HEK293T (cell line): ENCODE measurements around the gene KLHL36.

Experiments
- CTCF ChIA-PET: fragments of 350-600 bp; formaldehyde crosslinking; extraction: SDS; loops from one replicate; lab custom pipeline; 2021; ENCODE audit warnings: antibody characterized with exemption, inconsistent platforms; lab: Yijun Ruan, JAX
- POLR2A ChIA-PET: fragments of 350-600 bp; formaldehyde crosslinking; extraction: SDS; loops from one replicate; lab custom pipeline; 2020; ENCODE audit warnings: antibody characterized with exemption, inconsistent platforms; lab: Yijun Ruan, JAX
- DNase-seq: peaks from one replicate; pipeline ENCODE4 v3.0.0; 2012; ENCODE audit warnings: mixed read lengths; ENCODE audit errors: extremely low spot score
- ARNT ChIP-seq: fragments of 450-650 bp; IDR thresholded peaks from 2 replicates; pipeline ENCODE4 v1.6.1; 2017; ENCODE audit warnings: mild to moderate bottlenecking
- BHLHE40 ChIP-seq: fragments of 450-650 bp; IDR thresholded peaks from 2 replicates; pipeline ENCODE4 v1.6.1; 2016; ENCODE audit warnings: mild to moderate bottlenecking, moderate library complexity, borderline replicate concordance
- CTBP1 ChIP-seq: fragments of 450-650 bp; IDR thresholded peaks from 2 replicates; pipeline ENCODE4 v1.6.1; 2016; ENCODE audit warnings: borderline replicate concordance
- ELF4 ChIP-seq: fragments of 450-650 bp; IDR thresholded peaks from 2 replicates; pipeline ENCODE4 v1.6.1; 2017; ENCODE audit warnings: antibody characterized with exemption
- FOXA1 ChIP-seq: fragments of 450-650 bp; IDR thresholded peaks from 2 replicates; pipeline ENCODE4 v1.6.1; 2016; ENCODE audit warnings: mild to moderate bottlenecking
- FOXK2 ChIP-seq: fragments of 450-650 bp; IDR thresholded peaks from 2 replicates; pipeline ENCODE4 v1.6.1; 2016; ENCODE audit warnings: mild to moderate bottlenecking
- FOXM1 ChIP-seq: fragments of 450-650 bp; IDR thresholded peaks from 2 replicates; pipeline ENCODE4 v1.6.1; 2017; ENCODE audit warnings: mild to moderate bottlenecking, borderline replicate concordance
- HDGF ChIP-seq: fragments of 450-650 bp; IDR thresholded peaks from 2 replicates; pipeline ENCODE4 v1.6.1; 2017; ENCODE audit warnings: antibody characterized with exemption, borderline replicate concordance
- L3MBTL2 ChIP-seq: fragments of 450-650 bp; conservative IDR thresholded peaks from 2 replicates; pipeline ENCODE4 v1.6.1; 2016; ENCODE audit warnings: mild to moderate bottlenecking
- LEF1 ChIP-seq: fragments of 450-650 bp; IDR thresholded peaks from 2 replicates; pipeline ENCODE4 v1.6.1; 2017; ENCODE audit warnings: mild to moderate bottlenecking, borderline replicate concordance
- NFRKB ChIP-seq: fragments of 450-650 bp; IDR thresholded peaks from 2 replicates; pipeline ENCODE4 v1.6.1; 2016; ENCODE audit warnings: mild to moderate bottlenecking, moderate library complexity
- PKNOX1 ChIP-seq: fragments of 450-650 bp; IDR thresholded peaks from 2 replicates; pipeline ENCODE4 v1.6.1; 2016
- SP1 ChIP-seq: fragments of 450-650 bp; IDR thresholded peaks from 2 replicates; pipeline ENCODE4 v1.6.1; 2017
- SUZ12 ChIP-seq: fragments of 450-650 bp; IDR thresholded peaks from 2 replicates; pipeline ENCODE4 v1.6.1; 2016; ENCODE audit warnings: mild to moderate bottlenecking
- TARDBP ChIP-seq: fragments of 450-650 bp; IDR thresholded peaks from 2 replicates; pipeline ENCODE4 v1.6.1; 2016
- ZNF384 ChIP-seq: fragments of 450-650 bp; IDR thresholded peaks from 2 replicates; pipeline ENCODE4 v1.6.1; 2016

The KLHL36 gene

GRCh38 chr16:84657229-84657837 is 9.0 kb downstream of the KLHL36 start:
- ChIA-PET CTCF (interaction anchor here (1.4 kb wide), 1 partner anchor 15 kb away, joined by 4 read pairs; no protein-coding TSS in a partner anchor), POLR2A (no interaction called here)
- no peak for DNase-seq

GRCh38 chr16:84658690-84659089 is 10.4 kb downstream of the KLHL36 start:
- no peak for TF ChIP-seq CTBP1
- no peak for TF ChIP-seq L3MBTL2
- no peak for TF ChIP-seq FOXM1
- no peak for TF ChIP-seq SUZ12
- no peak for TF ChIP-seq BHLHE40
- no peak for TF ChIP-seq NFRKB
- TF ChIP-seq FOXA1: no peak
- no peak for TF ChIP-seq PKNOX1
- TF ChIP-seq TARDBP: no peak
- no peak for TF ChIP-seq ARNT
- TF ChIP-seq LEF1: no peak
- no peak for TF ChIP-seq ELF4
- TF ChIP-seq FOXK2: no peak
- no peak for TF ChIP-seq SP1
- no peak for TF ChIP-seq ZNF384
- TF ChIP-seq HDGF: no peak
- DNase-seq: no peak
- ChIA-PET CTCF (no interaction called here), POLR2A (interaction anchor here (0.6 to 1.0 kb wide), 2 partner anchors 10 to 89 kb away, joined by 3 to 5 read pairs; no protein-coding TSS in a partner anchor)

More at GRCh38 chr16:84657229-84657837, 9.0 kb downstream of the KLHL36 start:
- no peak for TF ChIP-seq FOXM1
- TF ChIP-seq PKNOX1: no peak
- TF ChIP-seq NFRKB: no peak
- TF ChIP-seq FOXA1: no peak
- TF ChIP-seq HDGF: no peak
- no peak for TF ChIP-seq CTBP1
- no peak for TF ChIP-seq ARNT
- TF ChIP-seq FOXK2: no peak
- no peak for TF ChIP-seq L3MBTL2
- TF ChIP-seq SUZ12: no peak
- TF ChIP-seq SP1: no peak
- TF ChIP-seq BHLHE40: no peak
- TF ChIP-seq LEF1: no peak
- TF ChIP-seq TARDBP: no peak

GRCh38 chr16:84659656-84660300 is 11.5 kb downstream of the KLHL36 start:
- POLR2A ChIA-PET: no interaction called here
- no peak for DNase-seq
- CTCF ChIA-PET: no interaction called here
- no peak for TF ChIP-seq FOXM1
- TF ChIP-seq FOXK2: no peak
- no peak for TF ChIP-seq ZNF384
- no peak for TF ChIP-seq L3MBTL2
- no peak for TF ChIP-seq SP1
- no peak for TF ChIP-seq HDGF
- TF ChIP-seq PKNOX1: no peak
- no peak for TF ChIP-seq ELF4

- ChIA-PET CTCF (no interaction called here), POLR2A (no interaction called here)
- DNase-seq: no peak
- TF ChIP-seq FOXM1 (no peak), SUZ12 (no peak), L3MBTL2 (no peak), FOXA1 (no peak), PKNOX1 (no peak), ARNT (no peak), FOXK2 (no peak), BHLHE40 (no peak), NFRKB (no peak)
These were observed 12.7 kb downstream of the KLHL36 start for GRCh38 chr16:84660973-84661372.

- ChIA-PET POLR2A (no interaction called here), CTCF (no interaction called here)
- TF ChIP-seq L3MBTL2 (no peak), LEF1 (no peak), FOXA1 (no peak), ZNF384 (no peak), SUZ12 (no peak), BHLHE40 (no peak), FOXK2 (no peak), PKNOX1 (no peak), TARDBP (no peak), FOXM1 (no peak)
- no peak for DNase-seq
These were observed 13.2 kb downstream of the KLHL36 start for GRCh38 chr16:84661418-84662060.
